LoVo (cell line): Measurements from ENCODE around the gene FMN1.

Experiments
- DNase-seq: peaks from one replicate; pipeline ENCODE4 v3.0.0-alpha.2; 2016; ENCODE audit warnings: low spot score

FMN1 gene

DNA sequence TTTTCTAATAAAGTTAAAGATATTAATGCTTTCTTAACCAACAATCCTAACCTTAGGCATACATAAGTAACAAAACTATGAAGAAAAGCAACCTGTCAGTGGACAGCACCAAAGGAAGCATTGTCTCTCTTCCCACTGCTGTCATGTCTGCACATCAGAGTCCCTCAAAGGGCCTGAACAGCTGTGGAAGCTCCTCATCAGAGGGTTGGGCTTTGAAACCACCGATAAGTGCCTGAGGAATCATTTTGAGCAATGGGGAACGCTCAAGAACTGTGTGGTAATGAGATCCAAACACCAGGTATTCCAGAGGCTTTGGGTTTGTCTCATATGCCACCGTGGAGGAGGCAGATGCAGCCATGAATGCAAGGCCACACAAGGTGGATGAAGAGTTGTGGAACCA is 182.5 kb downstream of the FMN1 start:
- DNase-seq, result no peak

DNA sequence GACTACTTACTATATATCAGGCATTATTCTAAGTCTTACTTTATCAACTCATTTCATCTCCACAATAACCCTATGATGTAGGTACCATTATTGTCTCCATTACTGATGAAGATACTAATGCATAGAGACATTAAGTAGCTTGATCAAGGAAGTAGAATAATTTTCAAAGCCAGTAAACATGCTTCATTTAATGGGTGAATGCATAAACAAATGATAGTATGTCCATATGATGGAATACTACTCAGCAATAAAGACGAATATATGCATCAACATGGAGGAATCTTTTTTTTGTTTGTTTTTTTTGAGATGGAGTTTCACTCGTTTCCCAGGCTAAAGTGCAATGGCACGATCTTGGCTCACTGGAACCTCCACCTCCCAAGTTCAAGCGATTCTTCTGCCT is 184.9 kb downstream of the FMN1 start:
- DNase-seq, result no peak

DNA sequence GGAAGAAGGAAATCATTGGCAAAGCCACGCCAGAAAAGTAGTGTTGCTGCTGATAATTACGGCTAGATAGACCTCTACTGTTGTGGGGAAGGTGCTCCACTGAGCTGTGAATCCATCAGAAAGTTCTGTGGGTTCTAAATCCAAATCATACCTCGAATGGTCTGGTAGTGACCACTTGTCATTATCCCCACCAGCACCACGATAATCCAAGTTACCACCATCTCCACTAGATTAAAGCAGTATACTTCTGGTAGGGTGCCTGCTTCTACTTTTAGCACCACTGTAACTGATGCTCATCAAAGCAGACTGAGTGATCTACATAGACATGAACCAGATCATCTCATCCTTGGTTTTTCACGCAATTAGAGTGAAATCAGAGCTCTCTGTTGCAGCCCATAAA is 185.5 kb downstream of the FMN1 start:
- DNase-seq, result no peak

DNA sequence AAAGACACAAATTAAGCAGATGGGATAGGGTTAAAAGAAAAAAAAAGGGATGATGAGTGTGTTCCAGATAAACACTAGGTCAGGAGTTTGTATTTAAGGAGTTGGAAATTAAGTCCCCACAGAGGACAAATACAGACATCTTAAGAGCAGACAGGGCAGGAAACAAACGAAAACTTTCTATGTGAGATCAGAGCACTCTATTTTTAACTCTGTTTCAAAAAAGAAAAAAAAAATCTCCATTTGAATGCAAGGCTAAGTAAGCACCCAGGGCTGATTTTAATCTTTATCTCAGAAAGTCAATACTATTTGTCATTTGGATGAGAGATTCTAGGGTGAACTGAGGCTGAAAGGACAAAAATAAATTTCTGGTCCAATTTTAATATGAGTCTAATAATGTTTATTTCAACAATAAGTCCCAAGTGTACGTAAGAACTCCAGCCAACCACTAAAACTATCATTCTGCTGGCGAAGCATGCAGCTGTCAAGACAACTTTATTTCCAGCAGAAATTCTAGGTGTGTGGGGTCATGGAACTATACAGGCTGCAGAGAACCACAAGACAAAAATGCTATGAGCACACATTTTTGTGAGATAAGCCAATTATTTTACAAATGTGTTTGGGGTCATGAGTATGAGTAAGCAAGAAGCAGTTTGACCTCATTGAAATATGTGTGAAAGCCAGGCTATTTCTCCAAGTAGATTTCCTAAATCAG is 186.1 kb downstream of the FMN1 start:
- DNase-seq, result no peak

DNA sequence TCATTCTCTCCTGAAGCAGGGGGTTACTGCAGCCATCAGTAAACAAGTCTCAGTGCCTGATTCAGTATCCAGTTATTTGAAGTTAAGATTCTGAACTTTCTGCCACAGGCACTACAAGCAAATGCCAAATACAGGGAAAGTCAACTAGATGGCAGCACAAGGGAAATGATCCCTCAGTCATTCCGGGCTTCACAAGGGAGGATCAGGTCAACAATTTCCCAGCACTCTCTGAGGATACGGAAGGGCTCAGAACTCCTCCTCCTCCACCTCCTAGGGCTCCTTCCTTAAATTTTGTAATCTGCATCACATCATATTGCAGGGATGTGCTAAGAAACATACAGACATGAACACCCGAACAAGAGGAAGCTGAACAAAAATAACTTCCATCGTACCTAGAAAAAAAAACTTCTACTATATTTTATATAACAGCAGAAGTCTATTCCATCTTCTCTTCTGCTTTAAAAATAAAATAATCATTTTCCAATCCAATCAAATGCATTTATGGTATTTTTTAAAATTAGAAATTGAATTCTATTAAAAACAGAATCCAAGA is 187.1 kb downstream of the FMN1 start:
- no peak for DNase-seq

DNA sequence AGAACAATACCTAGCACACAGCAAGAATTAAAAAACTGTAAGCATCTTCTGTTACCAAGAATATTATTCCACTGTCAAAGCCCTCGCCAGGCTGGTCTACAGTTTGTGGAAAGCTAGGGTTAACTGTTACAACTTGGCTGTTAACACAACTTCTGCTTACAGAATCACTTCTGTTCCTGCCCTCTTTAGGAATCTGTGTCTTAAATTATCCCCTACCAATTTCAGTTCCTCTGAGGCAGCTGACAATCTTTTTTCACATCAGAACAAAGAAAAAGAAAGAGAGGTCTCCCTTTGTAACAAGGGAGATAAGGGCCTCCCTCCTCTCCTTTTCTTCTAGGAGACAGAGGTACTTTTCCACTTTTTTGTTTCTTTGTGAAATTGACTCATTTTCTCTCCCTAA is 188.9 kb downstream of the FMN1 start:
- no peak for DNase-seq

- DNase-seq, result no peak
Measured at GRCh38 chr15:33001926-33002325, 192.6 kb downstream of the FMN1 start.

- no peak for DNase-seq
Measured at GRCh38 chr15:32998979-32999672, 195.4 kb downstream of the FMN1 start.

DNA sequence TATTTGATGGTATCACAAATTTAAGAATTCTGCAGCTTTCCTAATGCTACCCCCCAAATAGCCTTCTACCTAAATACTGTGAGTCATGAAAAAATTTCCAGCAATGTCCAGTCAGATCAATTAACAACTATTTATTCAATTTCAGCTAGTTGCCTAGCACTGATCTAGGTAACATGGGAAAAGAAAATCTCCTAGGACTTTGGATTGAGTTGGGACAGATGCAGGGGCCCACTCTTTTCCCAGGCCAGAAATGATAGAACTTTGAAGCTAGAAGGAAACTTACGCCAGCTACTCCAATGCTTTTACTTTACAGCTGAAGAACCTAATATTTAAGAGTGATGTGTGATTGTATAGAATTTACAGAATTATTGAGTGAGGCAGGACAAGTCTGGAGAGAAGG is 196.3 kb downstream of the FMN1 start:
- no peak for DNase-seq

DNA sequence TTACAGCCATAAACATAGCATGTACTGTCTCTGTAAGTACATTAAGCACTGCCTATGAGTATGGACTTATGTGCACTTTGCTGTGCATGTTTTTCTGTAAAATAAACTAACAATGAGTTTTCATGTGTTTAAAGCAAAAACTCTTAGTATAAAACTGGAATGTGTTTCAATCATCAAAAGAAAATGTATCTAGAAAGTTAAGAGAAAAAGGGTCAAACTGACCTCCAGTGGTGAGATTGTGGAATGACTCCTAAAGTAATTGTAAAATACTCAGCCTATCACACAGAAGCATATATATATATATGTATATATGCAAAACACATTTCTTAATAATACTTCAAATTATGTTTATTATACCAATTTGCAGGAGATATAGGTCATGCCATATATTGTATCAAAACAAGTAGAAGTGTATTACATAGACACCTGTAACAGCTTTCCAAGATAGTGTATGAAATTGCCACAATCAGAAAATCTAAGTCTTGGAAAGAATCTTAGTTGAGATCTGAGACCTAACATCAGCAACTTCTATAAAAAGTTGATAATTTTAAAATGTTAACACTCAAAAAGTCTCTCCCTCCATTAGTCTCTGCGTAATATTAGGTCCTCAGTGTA is 199.6 kb downstream of the FMN1 start:
- peak; percentile 4 for DNase-seq

GRCh38 chr15:32993285-32993684 is 201.2 kb downstream of the FMN1 start:
- DNase-seq, result no peak

DNA sequence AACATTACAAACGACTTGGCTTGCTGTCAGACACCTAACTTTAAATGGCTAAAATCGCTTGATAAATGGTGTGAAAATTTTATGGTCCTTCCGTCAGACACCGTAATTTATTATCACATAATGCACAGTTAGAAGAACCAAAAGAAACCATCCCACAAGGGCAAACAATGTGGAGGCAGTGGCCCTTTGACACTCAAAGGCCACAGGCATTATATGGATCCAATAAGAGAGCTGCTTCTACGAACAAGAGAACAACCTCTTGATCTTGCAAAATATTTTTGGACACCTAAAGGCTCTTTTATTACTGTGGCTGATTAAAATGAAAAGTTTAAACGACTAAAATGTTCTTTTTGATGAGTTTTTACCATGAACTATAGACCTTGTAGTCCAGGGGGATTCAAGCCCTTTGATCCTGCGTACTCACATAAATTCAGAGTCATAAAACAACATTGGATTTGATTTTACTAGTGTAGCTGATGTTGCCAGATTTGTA is 202.8 kb downstream of the FMN1 start:
- DNase-seq, result no peak

DNA sequence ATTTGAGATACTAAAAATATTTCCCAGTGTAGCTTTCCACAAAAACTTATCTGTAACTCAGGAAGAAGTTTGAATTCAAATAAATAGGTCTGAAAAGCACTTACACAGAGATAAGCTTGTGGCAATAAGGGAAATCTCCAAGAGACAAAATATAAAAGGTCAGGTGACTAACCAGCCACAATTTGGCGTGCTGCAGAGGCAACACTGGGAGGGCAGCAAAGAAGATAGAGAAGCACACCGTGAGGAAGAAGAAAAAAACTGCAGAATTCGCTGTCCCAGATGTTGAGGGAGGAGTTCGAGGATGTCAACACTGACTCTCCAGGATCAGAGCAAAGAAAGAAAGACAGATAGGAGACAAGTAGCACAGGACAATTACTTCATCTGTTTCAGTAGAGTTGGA is 204.4 kb downstream of the FMN1 start:
- no peak for DNase-seq

GRCh38 chr15:32987067-32987466 is 207.4 kb downstream of the FMN1 start:
- DNase-seq, result no peak

GRCh38 chr15:32986147-32986546 is 208.4 kb downstream of the FMN1 start:
- no peak for DNase-seq

DNA sequence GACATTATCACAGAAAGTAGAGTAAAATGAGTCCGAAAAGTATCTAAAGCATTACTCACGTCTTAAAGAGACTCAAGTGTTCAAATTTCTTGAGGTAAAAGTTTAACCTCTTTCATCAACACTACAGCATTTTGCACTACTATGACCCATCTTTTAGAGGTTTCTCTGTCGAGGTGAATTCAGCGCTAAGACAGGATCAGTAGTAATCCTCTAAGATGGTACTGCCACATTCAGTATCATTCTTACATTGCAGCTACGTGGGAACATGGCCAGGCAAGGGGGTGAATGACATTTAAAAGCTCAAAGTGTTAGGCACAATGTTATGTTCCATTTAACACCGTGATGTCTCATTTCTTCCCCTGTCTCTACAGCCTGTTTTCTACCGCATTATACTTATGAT is 210.8 kb downstream of the FMN1 start:
- no peak for DNase-seq

DNA sequence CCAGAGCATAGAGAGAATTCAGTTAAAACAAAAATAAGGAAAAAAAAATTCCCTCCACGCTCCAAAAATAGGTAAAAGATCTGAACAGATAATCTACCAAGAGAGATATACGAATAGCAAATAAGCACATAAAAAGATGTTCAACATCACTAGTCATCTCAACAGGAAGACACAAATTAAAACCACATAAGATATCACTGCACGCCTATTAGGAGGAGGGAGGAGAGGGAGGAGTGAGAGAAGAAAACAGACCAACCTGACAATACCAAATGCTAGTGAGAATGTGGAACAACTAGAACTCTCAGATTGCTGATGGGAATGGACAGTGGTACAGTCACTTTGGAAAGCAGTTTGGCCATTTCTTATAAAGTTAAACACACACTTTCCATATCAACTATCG is 212.5 kb downstream of the FMN1 start:
- no peak for DNase-seq

DNA sequence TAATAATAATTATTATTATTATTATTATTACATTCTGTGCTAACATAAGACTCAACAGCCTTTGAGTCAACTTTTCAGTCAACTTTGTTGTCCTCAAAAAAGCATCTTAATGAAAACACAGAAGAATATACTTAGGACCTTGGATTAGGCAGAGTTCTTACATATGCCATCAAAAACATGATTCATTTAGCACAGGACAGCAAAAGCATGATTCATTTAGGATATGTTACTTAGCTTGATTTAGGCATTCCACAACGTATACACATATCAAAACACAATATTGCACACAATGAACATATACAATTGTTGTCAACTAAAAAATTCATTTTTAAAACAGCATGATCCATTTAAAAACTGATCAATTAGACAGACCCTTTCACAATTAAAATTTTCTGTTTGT is 213.0 kb downstream of the FMN1 start:
- DNase-seq, result no peak

- no peak for DNase-seq
Measured at GRCh38 chr15:32979710-32980109, 214.8 kb downstream of the FMN1 start.

GRCh38 chr15:32977506-32977905 is 217.0 kb downstream of the FMN1 start:
- DNase-seq, result no peak

DNA sequence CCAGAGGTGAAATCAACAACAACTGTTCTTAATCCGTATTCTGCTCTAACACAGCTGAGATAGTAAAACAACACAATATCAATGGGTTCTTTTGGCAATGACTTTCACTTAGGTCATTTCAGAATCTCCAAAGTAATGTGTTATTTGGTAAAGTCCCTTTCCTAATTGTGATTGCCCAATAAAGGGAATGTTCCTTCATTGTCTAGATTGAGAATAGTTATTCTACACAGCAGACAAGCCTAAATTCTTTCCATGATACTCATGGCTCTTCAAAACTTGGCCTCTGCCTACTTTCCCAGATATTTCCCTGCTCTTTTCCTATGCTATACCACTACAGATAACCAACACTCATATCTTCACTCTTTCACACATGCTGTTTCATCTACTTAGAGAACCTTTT is 219.8 kb downstream of the FMN1 start:
- DNase-seq, result no peak

- DNase-seq, result no peak
Measured at GRCh38 chr15:32972686-32973085, 221.8 kb downstream of the FMN1 start.

DNA sequence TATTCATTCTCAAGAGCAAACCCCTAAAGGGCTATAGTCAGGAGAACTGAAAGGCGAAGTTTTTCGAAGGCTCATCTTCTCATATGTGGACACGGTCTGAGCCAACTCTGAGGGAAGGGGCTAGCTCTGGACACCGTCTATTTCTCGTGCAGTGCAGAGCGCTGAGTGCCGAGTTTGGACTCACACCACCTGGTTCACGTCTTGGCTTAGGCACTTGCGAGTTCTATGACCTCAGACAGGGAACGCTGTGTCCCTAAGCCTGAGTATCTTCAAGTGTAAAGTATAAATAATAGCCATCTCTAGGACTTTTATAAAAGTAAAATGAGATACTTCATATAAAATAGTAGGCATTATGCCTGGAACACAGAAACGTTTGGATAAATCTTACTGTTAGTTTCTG is 223.7 kb downstream of the FMN1 start:
- no peak for DNase-seq
